Measurements from ENCODE around the gene SMPD3.

- no peak for TF ChIP-seq POLR2AphosphoS5 (IDR thresholded peaks at IDR 0.05)
- TF ChIP-seq POLR2A (IDR thresholded peaks at IDR 0.05): no peak
Observed at GRCh38 chr16:68381363-68381724, 67.0 kb downstream of the SMPD3 start.

Data from spleen (tissue), 3 donors.